GM18870 (cell line): ENCODE results near the gene MCEMP1.

Source experiments
- ATAC-seq: cut with Tn5 transposase; IDR thresholded peaks from one replicate; pipeline ENCODE4 v1.9.1; 2021; ENCODE audit warnings: moderate library complexity; ENCODE audit not compliant: unreplicated experiment

The MCEMP1 gene

GRCh38 chr19:7720351-7720750 is 43.5 kb downstream of the MCEMP1 start:
- no peak for ATAC-seq

- ATAC-seq = no peak
Observed at GRCh38 chr19:7722231-7722651, 45.4 kb downstream of the MCEMP1 start.

GRCh38 chr19:7725791-7726190 is 48.9 kb downstream of the MCEMP1 start:
- no peak for ATAC-seq

GRCh38 chr19:7729211-7729610 is 52.3 kb downstream of the MCEMP1 start:
- ATAC-seq = no peak
